NCI-H510A (cell line): ENCODE data around the gene GPR37.

Experiments
- DNase-seq: peaks from one replicate; lab custom pipeline; 2025; lab: John Stamatoyannopoulos, UW

Gene GPR37

GRCh38 chr7:124724507-124725192 is 40.9 kb downstream of the GPR37 start:
- DNase-seq: no peak

DNA sequence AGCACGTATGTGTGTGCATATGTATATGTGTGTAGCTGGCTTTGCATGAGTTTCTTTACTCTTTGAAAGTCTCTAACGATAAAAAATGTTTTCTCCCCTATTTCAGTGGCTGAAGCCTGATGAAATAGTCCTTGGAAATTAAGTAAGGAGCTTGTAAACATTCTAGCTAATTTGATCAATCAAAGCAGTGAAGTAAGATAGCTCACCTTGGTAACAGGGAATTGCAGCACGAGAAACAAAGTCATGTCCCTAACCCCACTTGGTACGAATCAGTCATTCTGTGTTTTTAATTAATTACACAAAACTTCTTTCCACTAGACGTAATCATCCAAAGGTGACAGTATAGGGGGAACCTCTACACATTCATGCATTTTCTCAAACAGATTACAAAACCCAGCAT is 41.5 kb downstream of the GPR37 start:
- DNase-seq: no peak

- no peak for DNase-seq
Measured at GRCh38 chr7:124723012-124723411, 42.6 kb downstream of the GPR37 start.

- DNase-seq: no peak
Measured at GRCh38 chr7:124722292-124722691, 43.3 kb downstream of the GPR37 start.

DNA sequence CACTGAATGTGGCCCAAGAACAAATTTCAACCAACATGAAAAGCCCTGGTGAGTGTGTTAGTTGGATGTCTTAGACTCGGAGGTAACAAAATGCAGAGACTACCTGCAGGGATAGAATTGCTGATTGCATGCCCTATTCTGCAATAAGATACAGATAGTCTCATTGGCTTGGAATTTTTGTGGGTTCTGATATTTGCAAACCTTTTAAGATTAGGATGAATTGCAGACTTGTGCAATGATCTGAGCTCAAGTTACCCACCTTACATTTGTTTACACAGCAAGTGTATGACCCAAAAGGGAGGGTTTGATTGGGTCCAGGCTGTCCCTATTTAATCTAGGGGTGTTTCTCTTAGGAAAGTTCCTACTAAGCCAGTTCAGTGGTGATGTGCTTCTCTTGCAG is 45.4 kb downstream of the GPR37 start:
- no peak for DNase-seq

GRCh38 chr7:124718032-124718766 is 47.4 kb downstream of the GPR37 start:
- DNase-seq: no peak

DNA sequence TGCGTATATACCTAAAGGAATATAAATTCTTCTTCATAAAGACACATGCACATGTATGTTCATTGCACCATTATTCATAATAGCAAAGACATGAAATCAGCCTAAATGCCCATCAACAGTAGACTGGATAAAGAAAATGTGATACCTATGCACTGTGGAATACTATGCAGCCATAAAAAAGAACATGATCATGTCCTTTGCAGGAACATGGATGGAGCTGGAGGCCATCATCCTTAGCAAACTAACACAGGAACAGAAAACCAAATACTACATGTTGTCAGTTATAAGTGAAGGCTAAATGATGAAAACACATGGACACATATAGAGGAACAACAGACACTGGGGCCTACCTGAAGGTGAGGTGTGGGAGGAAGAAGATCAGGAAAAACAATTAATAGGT is 48.7 kb downstream of the GPR37 start:
- DNase-seq: no peak

- no peak for DNase-seq
Measured at GRCh38 chr7:124713086-124713485, 52.5 kb downstream of the GPR37 start.

- DNase-seq: no peak
Measured at GRCh38 chr7:124712017-124712416, 53.6 kb downstream of the GPR37 start.

GRCh38 chr7:124702385-124702784 is 63.2 kb downstream of the GPR37 start:
- no peak for DNase-seq

DNA sequence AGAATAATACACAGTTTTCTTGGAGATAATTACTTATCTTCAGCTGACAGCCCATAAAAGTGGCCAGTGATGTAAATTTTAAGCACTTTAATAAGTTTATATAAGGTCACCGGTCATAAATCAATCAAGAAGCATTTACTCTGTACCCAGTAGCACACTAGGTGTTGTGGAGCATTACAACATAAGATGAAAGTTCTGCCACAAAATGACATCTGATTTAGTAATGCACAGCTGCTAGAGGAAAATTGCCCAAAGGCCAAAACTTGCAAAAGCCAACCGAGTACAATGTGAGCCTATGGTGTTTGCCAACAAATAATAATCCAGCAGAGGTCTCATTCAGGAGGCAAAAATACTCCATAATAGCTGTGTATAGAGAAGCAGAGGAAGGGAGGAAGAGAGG is 63.6 kb downstream of the GPR37 start:
- DNase-seq: no peak

GRCh38 chr7:124700655-124701054 is 64.9 kb downstream of the GPR37 start:
- DNase-seq: no peak

DNA sequence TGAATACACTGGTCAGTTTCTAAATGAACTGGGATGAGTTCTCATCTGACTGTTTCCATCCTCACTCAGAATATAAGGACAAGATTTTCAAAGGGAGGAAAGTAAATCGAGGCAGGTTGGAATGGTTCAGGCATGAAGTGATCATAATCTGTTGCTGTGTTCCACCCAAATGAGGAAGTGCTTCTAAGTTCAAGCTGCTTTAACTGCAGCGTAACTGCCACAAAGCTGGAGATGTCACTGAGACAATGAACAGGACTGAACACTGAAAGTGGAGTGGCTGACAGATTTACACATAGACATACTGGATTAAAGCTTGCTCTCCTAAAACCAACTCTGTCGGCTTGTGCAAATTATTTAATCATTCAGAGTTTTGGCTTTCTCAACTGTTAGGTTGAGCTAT is 66.6 kb downstream of the GPR37 start:
- no peak for DNase-seq

- no peak for DNase-seq
Measured at GRCh38 chr7:124697746-124698145, 67.8 kb downstream of the GPR37 start.
